CD14-positive monocyte (primary cell): ENCODE data around the gene PXN. TPM values are rescaled to one million over a fixed set of nuclear protein-coding genes. Genes with fewer than 3 reads are reported as not detected.

Experiments used
- DNase-seq, 3 donors: peaks; one replicate each; pipeline ENCODE4 v3.0.0-alpha.2; 2011 to 2022
- H2AFZ ChIP-seq: 2 replicates; pipeline ENCODE4 v1.6.0; 2012; ENCODE audit warnings: mild to moderate bottlenecking, low read depth, low read length, inconsistent platforms; ENCODE audit not compliant: insufficient read depth, poor library complexity, severe bottlenecking
- H3K27ac ChIP-seq, 2 donors: 1 replicate in 1 of 2; 2 replicates in 1 of 2; pipeline ENCODE4 v1.5.1; 2012 to 2013; ENCODE audit warnings: low read length in 2 of 2, control low read depth in 1 of 2, inconsistent platforms in 1 of 2, low read depth in 1 of 2, mild to moderate bottlenecking in 1 of 2
- H3K27me3 ChIP-seq, 2 donors: one replicate each; pipeline versions ENCODE4 v1.6.0 to v1.6.1; 2011 to 2013; ENCODE audit warnings: low read length in 2 of 2; ENCODE audit not compliant: control insufficient read depth in 2 of 2, insufficient read depth in 2 of 2
- H3K36me3 ChIP-seq, 2 donors: replicated peaks in 1 of 2; 1 replicate in 1 of 2; 2 replicates in 1 of 2; pipeline versions ENCODE4 v1.5.1 to v1.6.1; 2012 to 2013; ENCODE audit warnings: low read length in 2 of 2, control low read depth in 1 of 2, inconsistent platforms in 1 of 2, mild to moderate bottlenecking in 1 of 2; ENCODE audit not compliant: insufficient read depth in 2 of 2, control insufficient read depth in 1 of 2
- H3K4me1 ChIP-seq, 2 donors: 1 replicate in 1 of 2; 2 replicates in 1 of 2; pipeline versions ENCODE4 v1.5.1 to v1.6.1; 2012 to 2013; ENCODE audit warnings: low read length in 2 of 2, control low read depth in 1 of 2, inconsistent platforms in 1 of 2, mild to moderate bottlenecking in 1 of 2, moderate library complexity in 1 of 2; ENCODE audit not compliant: insufficient read depth in 2 of 2, control insufficient read depth in 1 of 2
- H3K4me2 ChIP-seq: replicated peaks from 2 replicates; pipeline ENCODE3; 2012; ENCODE audit warnings: low read length, moderate library complexity, mild to moderate bottlenecking; ENCODE audit not compliant: poor library complexity, severe bottlenecking; ENCODE audit errors: extremely low read depth
- H3K4me3 ChIP-seq, 3 experiments: fragments of 200-600 bp in 1 of 3; sonication (generic) in 1 of 3; replicated peaks in 1 of 3; 1 replicate in 2 of 3; 2 replicates in 1 of 3; pipeline ENCODE4 v1.5.1; 2011 to 2013; ENCODE audit warnings: low read length in 3 of 3, mild to moderate bottlenecking in 3 of 3, control low read depth in 2 of 3, low read depth in 2 of 3, inconsistent platforms in 1 of 3, moderate library complexity in 1 of 3
- H3K79me2 ChIP-seq: 2 replicates; pipeline ENCODE4 v1.6.0; 2012; ENCODE audit warnings: mild to moderate bottlenecking, control low read depth, inconsistent platforms, low read length, moderate library complexity; ENCODE audit not compliant: insufficient read depth
- H3K9ac ChIP-seq: 2 replicates; pipeline ENCODE4 v1.6.0; 2017; ENCODE audit warnings: low read length, mild to moderate bottlenecking; ENCODE audit not compliant: insufficient read depth, poor library complexity, severe bottlenecking
- H3K9me3 ChIP-seq, 2 donors: replicated peaks in 1 of 2; 1 replicate in 1 of 2; 2 replicates in 1 of 2; pipeline versions ENCODE4 v1.5.1 to v1.6.1; 2012 to 2013; ENCODE audit warnings: low read length in 2 of 2, control low read depth in 1 of 2; ENCODE audit not compliant: control insufficient read depth in 1 of 2, insufficient read depth in 1 of 2
- H4K20me1 ChIP-seq: 2 replicates; pipeline ENCODE4 v1.6.0; 2012; ENCODE audit warnings: mild to moderate bottlenecking, low read length, control low read depth, moderate library complexity; ENCODE audit not compliant: insufficient read depth
- H3K27ac Mint-ChIP-seq, 7 donors: one replicate each; pipeline ENCODE4 v1.8.0; 2020; ENCODE audit warnings: mild to moderate bottlenecking in 7 of 7, mixed read lengths in 7 of 7, moderate library complexity in 6 of 7, inconsistent platforms in 2 of 7
- H3K27me3 Mint-ChIP-seq, 3 donors: one replicate each; pipeline ENCODE4 v1.8.0; 2021 to 2022; ENCODE audit warnings: low read depth in 3 of 3, mild to moderate bottlenecking in 3 of 3, mixed read lengths in 3 of 3, moderate library complexity in 3 of 3, inconsistent platforms in 1 of 3
- H3K36me3 Mint-ChIP-seq, 2 donors: one replicate each; pipeline ENCODE4 v1.8.0; 2020; ENCODE audit warnings: mixed read lengths in 2 of 2, inconsistent platforms in 1 of 2, mild to moderate bottlenecking in 1 of 2
- H3K4me1 Mint-ChIP-seq: one replicate; pipeline ENCODE4 v1.8.0; 2020; ENCODE audit warnings: mild to moderate bottlenecking, mixed read lengths
- H3K4me3 Mint-ChIP-seq, 2 donors: one replicate each; pipeline ENCODE4 v1.8.0; 2020; ENCODE audit warnings: mild to moderate bottlenecking in 2 of 2, mixed read lengths in 2 of 2, moderate library complexity in 1 of 2
- H3K9me3 Mint-ChIP-seq, 7 donors: one replicate each; pipeline ENCODE4 v1.8.0; 2020 to 2022; ENCODE audit warnings: mixed read lengths in 7 of 7, mild to moderate bottlenecking in 6 of 7, moderate library complexity in 6 of 7, inconsistent platforms in 2 of 7
- WGBS: methylation state at CpG from one replicate; pipeline ENCODE4 v1.1.5; 2013; ENCODE audit warnings: missing lambda C conversion rate; ENCODE audit not compliant: insufficient coverage; 5-methylcytosine and 5-hydroxymethylcytosine counted together
- intact Hi-C, 2 donors: fragments of 100-400 bp; cut with micrococcal nuclease; formaldehyde crosslinking; loops; one replicate each; pipeline versions ENCODE4 v1.15.0 to v1.15.1; 2023
- polyA plus RNA-seq, 3 donors: library from polyadenylated mRNA; depleted of rRNA in 1 of 3; unstranded in 2 of 3; stranded (reverse) in 1 of 3; fragments of 300-500 nt in 2 of 3; fragments of >200 nt in 1 of 3; fragmentation: Illumina TruSeq in 2 of 3; gene quantifications; 1 replicate in 2 of 3; 2 replicates in 1 of 3; pipeline ENCODE4 v1.2.3, GENCODE V29; 2012 to 2021
- TF ChIP-seq, protein P1 (sequence below): fragments of 200-600 bp; IDR thresholded peaks from one replicate; pipeline ENCODE4 v1.8.0; 2022; ENCODE audit warnings: antibody characterized with exemption, mild to moderate bottlenecking

PXN gene
- polyA plus RNA-seq, 3 donors: 62.5 to 106 (median 98.4) TPM

DNA sequence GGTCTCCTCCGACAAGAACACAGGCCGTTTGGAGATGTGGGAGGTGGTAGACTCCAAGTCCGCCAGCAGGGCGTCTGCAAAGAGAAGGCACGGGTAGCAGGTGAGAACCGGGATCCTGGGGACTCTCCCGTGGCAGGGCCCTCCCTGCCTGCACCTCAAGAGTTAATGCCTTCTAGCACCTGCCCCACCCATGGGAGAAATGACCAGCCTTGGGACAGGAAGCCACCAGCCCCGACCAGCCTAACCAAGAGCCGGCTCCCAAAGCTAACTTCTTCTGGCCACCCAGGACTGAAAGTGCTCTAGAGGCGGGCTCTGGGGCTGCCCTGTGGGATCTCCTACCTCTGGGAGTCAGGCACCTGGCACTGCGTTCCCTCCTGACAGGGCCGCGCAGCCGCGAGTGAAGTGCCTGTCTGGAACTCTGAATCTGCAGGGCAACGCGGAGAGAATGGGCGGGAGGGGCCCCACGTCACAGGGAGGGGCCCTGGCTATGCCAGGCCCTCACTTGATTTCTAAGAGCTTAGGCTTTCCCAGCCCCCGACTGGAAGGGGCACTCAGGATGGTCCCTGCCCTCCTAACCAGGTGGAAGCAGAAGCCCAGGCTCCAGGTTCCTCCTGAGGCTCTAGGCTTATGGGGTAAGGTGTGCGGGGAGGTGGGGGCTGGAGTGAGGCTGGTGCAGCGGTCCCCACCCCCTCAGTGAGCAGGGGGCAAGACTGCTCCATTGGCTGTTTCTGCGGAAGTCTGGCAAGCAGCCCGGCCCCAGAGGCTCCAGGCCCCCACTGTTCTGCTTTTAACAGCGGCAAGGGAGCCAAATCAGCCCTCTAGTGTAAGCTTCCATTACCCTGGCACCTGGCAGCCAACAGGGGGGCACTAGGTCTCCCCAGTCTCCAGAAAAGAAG is 41.0 kb downstream of the PXN start:
- no peak overlapping the region for H3K9ac ChIP-seq
- WGBS: 15% methylated on average over 17 of the region's 25 CpGs
- H3K27ac ChIP-seq: peak overlapping the region; percentile 54 to 62
- no peak for DNase-seq
- no peak overlapping the region for H3K4me3 ChIP-seq
- H3K4me1 ChIP-seq: peaks cover 51 to 55% of the 10 kb centered on the region in 2 donors
- Mint-ChIP-seq H3K36me3 (peaks cover 62 to 81% of the 10 kb centered on the region in 2 donors), H3K9me3 (peaks cover 0 to 1% (median 0%) of the 10 kb centered on the region in 7 donors), H3K4me1 (peaks cover 52% of the 10 kb centered on the region), H3K27me3 (peaks cover 0 to 7% (median 4%) of the 10 kb centered on the region in 3 donors), H3K27ac (peak overlapping the region in 4 of 7 donors; percentile 35 to 86 (median 72)), H3K4me3 (peak overlapping the region in 1 of 2 donors; percentile 26)
- H2AFZ ChIP-seq: no peak overlapping the region
- no peaks in the 10 kb centered on the region for H3K27me3 ChIP-seq
- peaks cover 100% of the 10 kb centered on the region for H4K20me1 ChIP-seq
- intact Hi-C loops: no loop called here
- no peaks in the 10 kb centered on the region for H3K9me3 ChIP-seq
- peaks cover 65 to 68% of the 10 kb centered on the region in 2 donors for H3K36me3 ChIP-seq
- H3K4me2 ChIP-seq: peak overlapping the region; percentile 22
- peaks cover 61% of the 10 kb centered on the region for H3K79me2 ChIP-seq
- TF ChIP-seq, protein P1, sequence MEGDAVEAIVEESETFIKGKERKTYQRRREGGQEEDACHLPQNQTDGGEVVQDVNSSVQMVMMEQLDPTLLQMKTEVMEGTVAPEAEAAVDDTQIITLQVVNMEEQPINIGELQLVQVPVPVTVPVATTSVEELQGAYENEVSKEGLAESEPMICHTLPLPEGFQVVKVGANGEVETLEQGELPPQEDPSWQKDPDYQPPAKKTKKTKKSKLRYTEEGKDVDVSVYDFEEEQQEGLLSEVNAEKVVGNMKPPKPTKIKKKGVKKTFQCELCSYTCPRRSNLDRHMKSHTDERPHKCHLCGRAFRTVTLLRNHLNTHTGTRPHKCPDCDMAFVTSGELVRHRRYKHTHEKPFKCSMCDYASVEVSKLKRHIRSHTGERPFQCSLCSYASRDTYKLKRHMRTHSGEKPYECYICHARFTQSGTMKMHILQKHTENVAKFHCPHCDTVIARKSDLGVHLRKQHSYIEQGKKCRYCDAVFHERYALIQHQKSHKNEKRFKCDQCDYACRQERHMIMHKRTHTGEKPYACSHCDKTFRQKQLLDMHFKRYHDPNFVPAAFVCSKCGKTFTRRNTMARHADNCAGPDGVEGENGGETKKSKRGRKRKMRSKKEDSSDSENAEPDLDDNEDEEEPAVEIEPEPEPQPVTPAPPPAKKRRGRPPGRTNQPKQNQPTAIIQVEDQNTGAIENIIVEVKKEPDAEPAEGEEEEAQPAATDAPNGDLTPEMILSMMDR: no peak

DNA sequence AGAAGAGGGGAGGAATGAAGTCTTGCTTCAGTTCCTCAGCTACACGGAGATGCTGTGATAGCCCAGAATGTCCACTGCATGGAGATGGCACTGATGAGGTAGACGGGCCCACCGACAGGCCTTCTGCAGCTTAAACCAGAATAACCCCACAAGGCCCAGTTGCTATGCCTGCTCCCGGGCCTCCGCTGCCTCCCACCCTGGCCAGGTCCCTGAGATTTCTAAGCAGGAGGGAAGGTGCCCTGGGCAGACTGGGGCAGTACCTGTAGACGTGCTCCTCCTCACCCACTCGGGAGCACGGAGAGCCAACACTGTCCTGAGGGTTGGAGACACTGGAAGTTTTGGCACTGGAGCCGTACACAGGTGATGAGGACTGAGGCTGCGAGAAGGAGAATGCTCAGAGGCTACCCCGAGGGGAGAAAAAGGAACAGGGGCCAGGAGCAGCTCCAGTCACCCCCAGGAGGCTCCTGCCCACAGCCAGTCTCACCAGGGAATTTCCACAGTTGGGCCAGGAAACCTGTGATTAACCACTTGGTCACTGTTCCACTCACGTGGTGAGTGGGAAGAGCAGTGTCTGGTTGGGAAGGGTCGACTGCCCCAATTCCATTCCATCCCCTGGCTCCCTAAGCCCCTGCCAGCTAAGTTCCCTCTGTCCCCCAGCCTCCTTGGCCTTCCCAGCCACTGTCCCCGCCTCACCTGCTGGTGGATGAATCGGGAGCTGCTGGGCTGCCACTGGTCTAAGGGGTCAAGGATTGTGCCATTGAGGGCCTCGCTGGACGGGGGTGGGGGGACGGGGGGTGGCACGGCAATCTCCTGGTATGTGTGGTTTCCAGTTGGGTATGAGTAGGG is 41.8 kb downstream of the PXN start:
- H2AFZ ChIP-seq: no peak overlapping the region
- peaks cover 42 to 46% of the 10 kb centered on the region in 2 donors for H3K4me1 ChIP-seq
- peaks cover 0 to 2% (median 0%) of the 10 kb centered on the region in 7 donors for H3K9me3 Mint-ChIP-seq
- no peak overlapping the region for H3K27ac Mint-ChIP-seq
- intact Hi-C loops: no loop called here
- H4K20me1 ChIP-seq: peaks cover 100% of the 10 kb centered on the region
- no peaks in the 10 kb centered on the region for H3K27me3 ChIP-seq
- no peak overlapping the region for H3K4me3 ChIP-seq
- peaks cover 70 to 90% of the 10 kb centered on the region in 2 donors for H3K36me3 Mint-ChIP-seq
- peaks cover 74 to 77% of the 10 kb centered on the region in 2 donors for H3K36me3 ChIP-seq
- no peak for DNase-seq
- H3K4me2 ChIP-seq: no peak overlapping the region
- H3K79me2 ChIP-seq: peaks cover 53% of the 10 kb centered on the region
- 97% methylated on average over 12 of the region's 19 CpGs for WGBS
- no peak overlapping the region for H3K4me3 Mint-ChIP-seq
- H3K9me3 ChIP-seq: no peaks in the 10 kb centered on the region
- H3K4me1 Mint-ChIP-seq: peaks cover 44% of the 10 kb centered on the region
- TF ChIP-seq, protein P1: no peak
- H3K9ac ChIP-seq: no peak overlapping the region
- no peak overlapping the region for H3K27ac ChIP-seq
- H3K27me3 Mint-ChIP-seq: peaks cover 0 to 7% (median 4%) of the 10 kb centered on the region in 3 donors
